ENCODE data around the gene LTO1. TPM values are rescaled to one million over a fixed set of nuclear protein-coding genes. Genes with fewer than 3 reads are reported as not detected.
"Not testable (repeated sequence)": the region's sequence is repeated elsewhere in the genome, so short reads cannot be mapped to it uniquely, and the experiment has no call there.

LTO1 gene
- total RNA-seq, 4 donors from 2014 or later, result 23.5 to 40.0 (median 26.9) TPM

- no peak for DNase-seq
- Histone ChIP-seq H3K4me3 (replicated peaks in 1 of 3) (no peak overlapping the region), H3K9me3 (no peaks in the 10 kb centered on the region), H3K27ac (no peak overlapping the region), H3K4me1 (no peaks in the 10 kb centered on the region), H3K36me3 (no peaks in the 10 kb centered on the region), H3K27me3 (no peaks in the 10 kb centered on the region)
- intact Hi-C loops (cut with DNase I), result no loop called here
- 78 to 87% methylated on average over 2 of the region's 2 CpGs for WGBS, 2 donors
- no peak for TF ChIP-seq POLR2A (IDR thresholded peaks at IDR 0.05)
- TF ChIP-seq CTCF (IDR thresholded peaks at IDR 0.05), result no peak
Observed at GRCh38 chr11:69691463-69691862, 16.3 kb upstream of the LTO1 start.

GRCh38 chr11:69689484-69690319 lies 14.5 kb upstream of the LTO1 start:
- no peaks in the 10 kb centered on the region for H3K36me3 ChIP-seq
- TF ChIP-seq POLR2A (IDR thresholded peaks at IDR 0.05) (no peak), CTCF (IDR thresholded peaks at IDR 0.05) (no peak)
- no peaks in the 10 kb centered on the region for H3K9me3 ChIP-seq
- intact Hi-C loops (cut with DNase I), result loop anchor here (5.0 kb wide), 2 partner anchors 113 to 503 kb away; no protein-coding TSS in a partner anchor
- no peaks in the 10 kb centered on the region for H3K27me3 ChIP-seq
- 89 to 90% methylated on average over 5 of the region's 5 CpGs for WGBS, 2 donors
- H3K27ac ChIP-seq, result no peak overlapping the region
- DNase-seq, result no peak
- H3K4me1 ChIP-seq, result peaks cover 0 to 3% of the 10 kb centered on the region in 2 donors
- no peak overlapping the region for H3K4me3 ChIP-seq (replicated peaks in 1 of 3)

GRCh38 chr11:69687969-69688771 lies 13.0 kb upstream of the LTO1 start:
- not testable (repeated sequence) for DNase-seq; H3K27ac ChIP-seq; H3K27me3 ChIP-seq; H3K4me1 ChIP-seq; H3K36me3 ChIP-seq; H3K9me3 ChIP-seq; H3K4me3 ChIP-seq (replicated peaks in 1 of 3)
- WGBS, 2 donors, result 82 to 85% methylated on average over 5 of the region's 5 CpGs
- intact Hi-C loops (cut with DNase I), result loop anchor here (2.0 to 5.0 kb wide), 3 partner anchors 114 to 504 kb away; no protein-coding TSS in a partner anchor

GRCh38 chr11:69686856-69687255 lies 11.7 kb upstream of the LTO1 start:
- intact Hi-C loops (cut with DNase I), result loop anchor here (2.0 to 5.0 kb wide), 3 partner anchors 115 to 505 kb away; no protein-coding TSS in a partner anchor
- DNase-seq, result no peak
- WGBS, 2 donors, result 96 to 99% methylated on average over 7 to 8 of the region's 8 CpGs
- Histone ChIP-seq H3K27ac (no peak overlapping the region), H3K27me3 (no peaks in the 10 kb centered on the region), H3K9me3 (no peaks in the 10 kb centered on the region), H3K4me1 (peaks cover 0 to 3% of the 10 kb centered on the region in 2 donors), H3K36me3 (no peaks in the 10 kb centered on the region), H3K4me3 (replicated peaks in 1 of 3) (no peak overlapping the region)
- TF ChIP-seq CTCF (IDR thresholded peaks at IDR 0.05), result no peak
- TF ChIP-seq POLR2A (IDR thresholded peaks at IDR 0.05), result no peak

GRCh38 chr11:69686452-69686851 lies 11.3 kb upstream of the LTO1 start:
- Histone ChIP-seq H3K36me3 (no peaks in the 10 kb centered on the region), H3K27me3 (no peaks in the 10 kb centered on the region), H3K27ac (no peak overlapping the region), H3K9me3 (no peaks in the 10 kb centered on the region), H3K4me3 (replicated peaks in 1 of 3) (no peak overlapping the region), H3K4me1 (peaks cover 0 to 3% of the 10 kb centered on the region in 2 donors)
- no peak for DNase-seq
- no peak for TF ChIP-seq CTCF (IDR thresholded peaks at IDR 0.05)
- no peak for TF ChIP-seq POLR2A (IDR thresholded peaks at IDR 0.05)
- intact Hi-C loops (cut with DNase I), result loop anchor here (2.0 to 5.0 kb wide), 3 partner anchors 116 to 506 kb away; no protein-coding TSS in a partner anchor
- 76 to 77% methylated on average over 9 to 12 of the region's 13 CpGs for WGBS, 2 donors
